Measurements from ENCODE around the gene ALDH3B1.
A peak's percentile ranks its signal among the peaks of the same experiment; 100 is the strongest.
"Not testable (repeated sequence)": the region's sequence is repeated elsewhere in the genome, so short reads cannot be mapped to it uniquely, and the experiment has no call there.

The ALDH3B1 gene

GRCh38 chr11:67993821-67994220 is 16.3 kb upstream of the ALDH3B1 start:
- H3K27ac Mint-ChIP-seq, ATAC-seq, H3K9me3 Mint-ChIP-seq, H3K4me3 Mint-ChIP-seq: not testable (repeated sequence)
- Mint-ChIP-seq H3K36me3 (peaks cover 12% of the 10 kb centered on the region), H3K4me1 (peaks cover 31% of the 10 kb centered on the region)
- peak in 1 of 2 donors; percentile 72 for DNase-seq (ENCODE audit: low spot score in 2 of 2)

DNA sequence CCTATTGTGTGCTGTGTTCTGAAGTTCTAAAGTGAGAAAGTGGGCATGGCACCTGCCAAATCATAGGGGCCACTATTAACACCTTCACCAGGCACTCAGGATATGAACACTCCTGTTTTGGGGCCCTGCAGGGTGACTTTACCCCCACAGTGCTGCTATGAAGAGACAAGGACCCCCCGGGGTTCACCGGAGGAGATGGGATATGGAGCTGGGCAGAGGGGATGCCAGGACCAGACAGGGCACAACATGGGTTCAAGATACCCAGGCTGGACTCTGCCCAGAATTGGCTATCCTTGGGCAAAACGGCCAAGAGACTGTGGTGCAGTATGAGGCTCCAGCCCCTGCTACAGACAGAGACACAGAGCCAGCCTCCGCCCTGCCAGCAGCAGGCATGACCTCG is 15.7 kb upstream of the ALDH3B1 start:
- H3K4me1 Mint-ChIP-seq, result peaks cover 33% of the 10 kb centered on the region
- peaks cover 12% of the 10 kb centered on the region for H3K36me3 Mint-ChIP-seq
- not testable (repeated sequence) for ATAC-seq; H3K4me3 Mint-ChIP-seq; H3K27ac Mint-ChIP-seq; DNase-seq (ENCODE audit: low spot score in 2 of 2); H3K9me3 Mint-ChIP-seq

DNA sequence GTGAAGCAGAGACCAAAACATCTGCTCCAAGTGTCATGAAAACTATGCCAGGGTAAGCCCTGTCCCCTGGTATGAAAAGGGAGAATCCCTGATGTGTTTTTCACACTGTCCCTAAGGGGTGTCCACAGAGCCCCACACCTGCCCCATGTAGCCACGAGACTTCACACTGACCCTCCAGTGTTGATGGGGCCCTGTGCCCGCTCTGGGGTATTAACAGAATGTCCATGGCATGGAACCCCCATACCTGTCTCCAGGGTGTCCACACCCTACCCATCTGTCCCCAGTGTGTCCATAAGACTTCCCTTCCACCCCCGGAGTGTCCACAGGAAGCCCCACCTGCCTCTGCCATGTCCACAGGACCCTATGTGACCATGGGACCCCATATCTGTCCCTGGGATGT is 15.0 kb upstream of the ALDH3B1 start:
- DNase-seq (ENCODE audit: low spot score in 2 of 2); H3K27ac Mint-ChIP-seq; ATAC-seq; H3K4me3 Mint-ChIP-seq; H3K9me3 Mint-ChIP-seq: not testable (repeated sequence)
- Mint-ChIP-seq H3K36me3 (peaks cover 12% of the 10 kb centered on the region), H3K4me1 (peaks cover 33% of the 10 kb centered on the region)

GRCh38 chr11:67995579-67995978 is 14.5 kb upstream of the ALDH3B1 start:
- peaks cover 12% of the 10 kb centered on the region for H3K36me3 Mint-ChIP-seq
- H3K4me1 Mint-ChIP-seq, result peaks cover 33% of the 10 kb centered on the region

DNA sequence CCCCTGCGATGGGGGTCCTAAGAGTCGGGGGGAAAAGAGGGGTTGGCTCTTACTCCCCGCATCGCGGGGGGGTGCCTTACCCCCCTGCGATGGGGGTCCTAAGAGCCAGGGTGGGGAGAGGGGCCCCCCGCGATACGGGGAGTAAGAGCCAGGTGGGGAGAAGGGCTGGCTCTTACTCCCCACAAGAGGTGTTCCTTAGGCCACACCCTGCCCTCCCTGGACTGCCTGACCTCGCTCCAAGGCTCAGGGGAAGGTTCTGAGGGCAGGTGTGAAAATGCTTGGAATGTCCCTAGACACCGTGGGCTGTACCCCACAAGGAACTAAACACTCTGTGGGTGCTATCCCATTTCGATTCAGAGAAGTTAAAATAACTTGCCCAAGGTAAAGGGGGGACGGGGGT is 14.1 kb upstream of the ALDH3B1 start:
- ATAC-seq (no peak), DNase-seq (ENCODE audit: low spot score in 2 of 2) (no peak)
- no peak overlapping the region for H3K27ac Mint-ChIP-seq
- peaks cover 12% of the 10 kb centered on the region for H3K36me3 Mint-ChIP-seq
- no peak overlapping the region for H3K4me3 Mint-ChIP-seq
- H3K9me3 Mint-ChIP-seq, result no peaks in the 10 kb centered on the region
- peaks cover 33% of the 10 kb centered on the region for H3K4me1 Mint-ChIP-seq

More at GRCh38 chr11:67995579-67995978, 14.5 kb upstream of the ALDH3B1 start:
- not testable (repeated sequence) for H3K4me3 Mint-ChIP-seq; H3K9me3 Mint-ChIP-seq; H3K27ac Mint-ChIP-seq; DNase-seq (ENCODE audit: low spot score in 2 of 2); ATAC-seq

DNA sequence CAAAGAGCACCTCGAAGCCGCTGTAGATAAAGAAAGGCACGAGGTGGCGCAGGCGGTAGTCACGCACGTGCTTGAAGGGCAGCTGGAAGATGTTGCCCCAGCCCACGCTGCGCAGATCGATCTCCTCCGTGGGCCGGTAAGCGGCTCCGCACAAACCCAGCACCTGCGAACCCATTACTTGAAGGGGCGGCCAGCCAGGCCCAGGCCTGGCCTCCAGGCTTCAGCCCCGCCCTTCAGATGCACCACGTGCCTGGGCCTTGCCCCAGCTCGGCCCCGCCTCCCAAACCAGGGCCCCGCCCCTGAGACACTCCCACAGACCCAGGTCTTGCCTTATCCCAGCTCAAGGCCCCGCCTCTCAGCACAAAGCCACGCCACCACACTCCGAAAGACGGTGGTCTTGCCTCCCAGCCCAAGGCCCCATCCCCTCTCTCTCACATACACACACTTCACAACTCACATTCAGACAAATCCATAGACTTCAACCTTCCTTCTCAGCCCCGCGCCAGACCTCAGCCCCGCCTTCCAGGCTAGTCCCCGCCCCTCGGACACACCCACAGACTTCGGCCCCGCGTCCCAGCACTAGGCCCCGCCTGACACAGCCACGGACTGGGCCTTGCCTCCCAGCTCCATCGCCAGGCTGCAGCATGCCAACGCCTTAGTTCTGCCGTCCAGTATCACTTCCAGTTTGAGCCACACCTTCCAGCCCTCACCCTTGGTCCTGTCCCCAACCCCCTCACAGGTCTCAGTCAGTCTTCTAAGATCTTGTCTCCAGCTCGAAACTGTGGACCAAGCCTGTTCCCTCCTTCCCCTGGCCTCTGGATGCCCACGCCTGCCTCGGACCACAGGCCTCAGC is 13.3 kb upstream of the ALDH3B1 start:
- ATAC-seq, result peak; percentile 72
- no peak overlapping the region for H3K27ac Mint-ChIP-seq
- peaks cover 12% of the 10 kb centered on the region for H3K36me3 Mint-ChIP-seq
- DNase-seq (ENCODE audit: low spot score in 2 of 2), result no peak
- no peak overlapping the region for H3K4me3 Mint-ChIP-seq
- no peaks in the 10 kb centered on the region for H3K9me3 Mint-ChIP-seq
- H3K4me1 Mint-ChIP-seq, result peaks cover 33% of the 10 kb centered on the region

- Mint-ChIP-seq H3K4me1 (peaks cover 35% of the 10 kb centered on the region), H3K4me3 (no peak overlapping the region), H3K9me3 (no peaks in the 10 kb centered on the region), H3K36me3 (peaks cover 11% of the 10 kb centered on the region), H3K27ac (no peak overlapping the region)
- ATAC-seq (peak; percentile 43), DNase-seq (ENCODE audit: low spot score in 2 of 2) (no peak)
These were observed 12.6 kb upstream of the ALDH3B1 start for GRCh38 chr11:67997475-67997921.

- Mint-ChIP-seq H3K36me3 (peaks cover 7% of the 10 kb centered on the region), H3K4me1 (peaks cover 41% of the 10 kb centered on the region), H3K4me3 (peak overlapping the region; percentile 29), H3K9me3 (no peaks in the 10 kb centered on the region), H3K27ac (peak overlapping the region; percentile 82)
- DNase-seq (ENCODE audit: low spot score in 2 of 2) (no peak), ATAC-seq (peak; percentile 69)
These were observed 11.7 kb upstream of the ALDH3B1 start for GRCh38 chr11:67998150-67999045.

DNA sequence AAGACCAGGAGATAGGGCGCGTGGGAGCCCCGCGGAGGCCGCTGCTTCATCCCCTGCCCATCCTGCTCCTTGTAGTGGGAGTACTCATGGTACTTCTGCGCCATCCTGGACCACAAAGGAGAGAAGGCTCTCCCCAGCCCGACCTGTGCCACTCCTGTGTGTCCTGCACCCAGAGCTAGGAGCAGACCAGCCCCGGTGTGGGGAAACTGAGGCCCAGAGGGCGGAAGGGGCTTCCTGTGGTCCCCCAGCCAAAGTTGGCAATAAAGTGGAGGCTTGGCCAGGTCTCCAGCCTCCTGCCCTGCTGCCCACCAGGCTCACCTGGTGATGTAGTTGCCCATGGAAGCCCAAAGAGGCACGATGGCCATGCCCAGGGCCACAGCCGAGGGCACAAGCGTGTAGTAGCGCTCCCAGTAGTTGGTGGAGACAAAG is 10.9 kb upstream of the ALDH3B1 start:
- H3K27ac Mint-ChIP-seq, result peak overlapping the region; percentile 82
- ATAC-seq, result no peak
- H3K36me3 Mint-ChIP-seq, result peaks cover 7% of the 10 kb centered on the region
- no peak overlapping the region for H3K4me3 Mint-ChIP-seq
- DNase-seq (ENCODE audit: low spot score in 2 of 2), result no peak
- no peaks in the 10 kb centered on the region for H3K9me3 Mint-ChIP-seq
- peaks cover 38% of the 10 kb centered on the region for H3K4me1 Mint-ChIP-seq

DNA sequence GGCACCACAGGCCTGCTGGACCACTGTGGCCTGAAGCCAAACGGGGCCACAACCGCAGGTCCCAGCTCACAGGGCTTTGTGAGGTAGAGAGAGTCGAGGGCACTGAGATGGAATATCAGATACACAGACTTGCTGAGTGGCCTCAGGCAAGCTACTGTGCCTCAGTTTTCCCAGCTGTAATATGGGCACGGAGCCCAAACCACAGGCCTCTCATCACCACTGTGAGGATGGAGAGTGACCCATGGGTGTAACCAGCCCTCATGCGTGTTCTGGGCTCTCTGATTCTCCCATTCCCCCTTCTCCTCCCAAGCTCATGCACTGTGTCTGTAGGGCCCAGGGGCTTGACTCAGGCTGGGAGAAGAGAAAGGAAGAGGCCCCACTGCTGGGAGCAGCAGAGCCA is 10.4 kb upstream of the ALDH3B1 start:
- Mint-ChIP-seq H3K4me3 (no peak overlapping the region), H3K27ac (no peak overlapping the region), H3K36me3 (peaks cover 7% of the 10 kb centered on the region), H3K9me3 (no peaks in the 10 kb centered on the region), H3K4me1 (peaks cover 40% of the 10 kb centered on the region)
- DNase-seq (ENCODE audit: low spot score in 2 of 2) (no peak), ATAC-seq (no peak)

DNA sequence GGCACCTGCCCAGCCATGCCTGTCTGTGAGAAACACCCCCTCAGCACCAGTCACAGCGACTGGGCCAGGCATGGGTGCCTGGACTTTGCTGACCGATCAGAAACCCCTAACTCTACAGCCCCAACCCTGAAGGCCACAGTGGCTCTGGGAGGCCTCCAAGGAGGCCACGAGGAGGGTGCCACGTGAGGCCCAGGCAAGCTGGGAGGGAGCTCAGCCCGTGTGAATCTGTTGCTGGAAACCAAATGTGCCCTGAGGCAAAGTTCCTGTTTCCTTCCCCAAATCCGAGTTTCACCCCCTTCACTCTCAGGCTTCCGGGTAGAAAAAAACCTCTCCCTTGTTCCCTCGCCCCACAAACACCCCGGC is 7.6 kb upstream of the ALDH3B1 start:
- H3K9me3 Mint-ChIP-seq, result no peaks in the 10 kb centered on the region
- ATAC-seq (no peak), DNase-seq (ENCODE audit: low spot score in 2 of 2) (no peak)
- H3K4me3 Mint-ChIP-seq, result peak overlapping the region; percentile 66
- H3K4me1 Mint-ChIP-seq, result peaks cover 34% of the 10 kb centered on the region
- no peak overlapping the region for H3K27ac Mint-ChIP-seq
- H3K36me3 Mint-ChIP-seq, result peaks cover 7% of the 10 kb centered on the region

- peak overlapping the region; percentile 76 for H3K4me3 Mint-ChIP-seq
- H3K36me3 Mint-ChIP-seq, result peaks cover 6% of the 10 kb centered on the region
- peaks cover 28% of the 10 kb centered on the region for H3K4me1 Mint-ChIP-seq
- no peaks in the 10 kb centered on the region for H3K9me3 Mint-ChIP-seq
- peak in 1 of 2 donors; percentile 74 for DNase-seq (ENCODE audit: low spot score in 2 of 2)
- ATAC-seq, result peak; percentile 66
- no peak overlapping the region for H3K27ac Mint-ChIP-seq
These were observed 6.9 kb upstream of the ALDH3B1 start for GRCh38 chr11:68002938-68003845.

GRCh38 chr11:68003846-68004550 is 6.1 kb upstream of the ALDH3B1 start, which contains the start of gene UNC93B1:
TSS of gene UNC93B1 (minus strand) at chr11:68004097. CDS start at chr11:68004043, 54 bp downstream.
- Mint-ChIP-seq H3K9me3 (no peaks in the 10 kb centered on the region), H3K4me1 (peaks cover 22% of the 10 kb centered on the region), H3K36me3 (no peaks in the 10 kb centered on the region), H3K4me3 (peak within 1 kb of the TSS; percentile 76), H3K27ac (peak within 1 kb of the TSS; percentile 88)
- DNase-seq (ENCODE audit: low spot score in 2 of 2) (peak; percentile 64 to 86), ATAC-seq (peak; percentile 95)
